Breast epithelium (tissue), 4 donors: ENCODE data around the gene SPN. TPM values are rescaled to one million over a fixed set of nuclear protein-coding genes. Genes with fewer than 3 reads are reported as not detected.
"Not testable (repeated sequence)": the region's sequence is repeated elsewhere in the genome, so short reads cannot be mapped to it uniquely, and the experiment has no call there.

ENCODE experiments used
- DNase-seq, 2 donors: peaks; one replicate each; pipeline ENCODE4 v3.0.0-alpha.2; 2019; ENCODE audit warnings: low spot score in 2 of 2
- H3K27ac ChIP-seq, 2 donors: fragments of 200-600 bp; sonication (generic) in 1 of 2; one replicate each; pipeline ENCODE4 v1.5.1; 2016 to 2019; ENCODE audit warnings: mild to moderate bottlenecking in 1 of 2
- H3K27me3 ChIP-seq, 2 donors: fragments of 200-600 bp; sonication (generic) in 1 of 2; one replicate each; pipeline versions ENCODE4 v1.5.1 to v1.6.0; 2017 to 2019; ENCODE audit warnings: control low read depth in 1 of 2, mild to moderate bottlenecking in 1 of 2
- H3K36me3 ChIP-seq: fragments of 200-600 bp; one replicate; pipeline ENCODE4 v1.5.1; 2019
- H3K4me1 ChIP-seq, 2 donors: fragments of 200-600 bp; sonication (generic); one replicate each; pipeline ENCODE4 v1.5.1; 2016 to 2019; ENCODE audit warnings: control low read depth in 1 of 2
- H3K4me3 ChIP-seq, 3 donors: fragments of 200-600 bp; sonication (generic); 1 replicate in 2 of 3; 2 replicates in 1 of 3; pipeline ENCODE4 v1.5.1; 2016 to 2019; ENCODE audit warnings: mild to moderate bottlenecking in 3 of 3, moderate library complexity in 2 of 3
- H3K9me3 ChIP-seq, 2 donors: fragments of 200-600 bp; sonication (generic) in 1 of 2; one replicate each; pipeline ENCODE4 v1.5.1; 2016 to 2019; ENCODE audit warnings: control low read depth in 1 of 2
- POLR2A ChIP-seq: fragments of 450-650 bp; IDR thresholded peaks from one replicate; pipeline ENCODE4 v1.6.1; 2016; ENCODE audit warnings: antibody characterized with exemption, mild to moderate bottlenecking, moderate library complexity
- POLR2AphosphoS5 ChIP-seq, 3 donors: sonication (generic); formaldehyde crosslinking; IDR thresholded peaks; one replicate each; pipeline ENCODE4 v1.6.1; 2017; ENCODE audit warnings: antibody characterized with exemption in 3 of 3
- intact Hi-C: fragments of 100-400 bp; cut with DNase I; formaldehyde crosslinking; loops from one replicate; pipeline ENCODE4 v1.15.1; 2023; ENCODE audit warnings: low total_unique reads
- total RNA-seq, 3 donors: library from RNA; depleted of rRNA; stranded (reverse); fragments of >200 nt; gene quantifications; one replicate each; pipeline ENCODE4 v1.1.0, GENCODE V29; 2016
- TF ChIP-seq, protein P1 (sequence below), 3 donors: fragments of 450-650 bp; IDR thresholded peaks; one replicate each; pipeline ENCODE4 v1.5.1; 2016 to 2017; ENCODE audit warnings: antibody characterized with exemption in 3 of 3, mild to moderate bottlenecking in 3 of 3, moderate library complexity in 3 of 3

The SPN gene, protein sequence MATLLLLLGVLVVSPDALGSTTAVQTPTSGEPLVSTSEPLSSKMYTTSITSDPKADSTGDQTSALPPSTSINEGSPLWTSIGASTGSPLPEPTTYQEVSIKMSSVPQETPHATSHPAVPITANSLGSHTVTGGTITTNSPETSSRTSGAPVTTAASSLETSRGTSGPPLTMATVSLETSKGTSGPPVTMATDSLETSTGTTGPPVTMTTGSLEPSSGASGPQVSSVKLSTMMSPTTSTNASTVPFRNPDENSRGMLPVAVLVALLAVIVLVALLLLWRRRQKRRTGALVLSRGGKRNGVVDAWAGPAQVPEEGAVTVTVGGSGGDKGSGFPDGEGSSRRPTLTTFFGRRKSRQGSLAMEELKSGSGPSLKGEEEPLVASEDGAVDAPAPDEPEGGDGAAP
- total RNA-seq, result 1 to 10 TPM; 1.4 to 5.1 (median 2.3) TPM

DNA sequence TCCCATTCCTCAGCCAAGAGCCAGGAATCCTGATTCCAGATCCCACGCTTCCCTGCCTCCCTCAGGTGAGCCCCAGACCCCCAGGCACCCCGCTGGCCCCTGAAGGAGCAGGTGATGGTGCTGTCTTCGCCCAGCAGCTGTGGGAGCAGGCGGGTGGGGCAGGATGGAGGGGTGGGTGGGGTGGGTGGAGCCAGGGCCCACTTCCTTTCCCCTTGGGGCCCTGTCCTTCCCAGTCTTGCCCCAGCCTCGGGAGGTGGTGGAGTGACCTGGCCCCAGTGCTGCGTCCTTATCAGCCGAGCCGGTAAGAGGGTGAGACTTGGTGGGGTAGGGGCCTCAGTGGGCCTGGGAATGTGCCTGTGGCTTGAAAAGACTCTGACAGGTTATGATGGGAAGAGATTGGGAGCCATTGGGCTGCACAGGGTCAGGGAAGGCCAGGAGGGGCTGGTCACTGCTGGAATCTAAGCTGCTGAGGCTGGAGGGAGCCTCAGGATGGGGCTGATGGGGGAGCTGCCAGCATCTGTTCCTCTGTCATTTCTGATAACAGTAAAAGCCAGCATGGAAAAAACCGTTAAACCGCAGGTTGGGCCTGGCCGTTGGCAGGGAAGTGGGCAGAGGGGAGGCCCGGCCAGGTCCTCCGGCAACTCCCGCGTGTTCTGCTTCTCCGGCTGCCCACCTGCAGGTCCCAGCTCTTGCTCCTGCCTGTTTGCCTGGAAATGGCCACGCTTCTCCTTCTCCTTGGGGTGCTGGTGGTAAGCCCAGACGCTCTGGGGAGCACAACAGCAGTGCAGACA is at the start of gene SPN:
TSS of gene SPN (plus strand) at position 232 of the 791 bp plus-strand sequence. CDS start at position 714, 482 bp downstream.
- no peak for DNase-seq
- no peaks in the 10 kb centered on the region for H3K4me1 ChIP-seq
- no peaks in the 10 kb centered on the region for H3K9me3 ChIP-seq
- TF ChIP-seq, protein P1, sequence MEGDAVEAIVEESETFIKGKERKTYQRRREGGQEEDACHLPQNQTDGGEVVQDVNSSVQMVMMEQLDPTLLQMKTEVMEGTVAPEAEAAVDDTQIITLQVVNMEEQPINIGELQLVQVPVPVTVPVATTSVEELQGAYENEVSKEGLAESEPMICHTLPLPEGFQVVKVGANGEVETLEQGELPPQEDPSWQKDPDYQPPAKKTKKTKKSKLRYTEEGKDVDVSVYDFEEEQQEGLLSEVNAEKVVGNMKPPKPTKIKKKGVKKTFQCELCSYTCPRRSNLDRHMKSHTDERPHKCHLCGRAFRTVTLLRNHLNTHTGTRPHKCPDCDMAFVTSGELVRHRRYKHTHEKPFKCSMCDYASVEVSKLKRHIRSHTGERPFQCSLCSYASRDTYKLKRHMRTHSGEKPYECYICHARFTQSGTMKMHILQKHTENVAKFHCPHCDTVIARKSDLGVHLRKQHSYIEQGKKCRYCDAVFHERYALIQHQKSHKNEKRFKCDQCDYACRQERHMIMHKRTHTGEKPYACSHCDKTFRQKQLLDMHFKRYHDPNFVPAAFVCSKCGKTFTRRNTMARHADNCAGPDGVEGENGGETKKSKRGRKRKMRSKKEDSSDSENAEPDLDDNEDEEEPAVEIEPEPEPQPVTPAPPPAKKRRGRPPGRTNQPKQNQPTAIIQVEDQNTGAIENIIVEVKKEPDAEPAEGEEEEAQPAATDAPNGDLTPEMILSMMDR (IDR thresholded peaks at IDR 0.05), result no peak
- TF ChIP-seq POLR2AphosphoS5 (IDR thresholded peaks at IDR 0.05) (no peak), POLR2A (no peak)
- no peak within 1 kb of the TSS for H3K27ac ChIP-seq
- H3K27me3 ChIP-seq, result no peaks in the 10 kb centered on the region
- intact Hi-C loops, result no loop called here
- H3K36me3 ChIP-seq, result no peaks in the 10 kb centered on the region
- peak within 1 kb of the TSS in 2 of 3 donors; percentile 27 to 30 for H3K4me3 ChIP-seq

DNA sequence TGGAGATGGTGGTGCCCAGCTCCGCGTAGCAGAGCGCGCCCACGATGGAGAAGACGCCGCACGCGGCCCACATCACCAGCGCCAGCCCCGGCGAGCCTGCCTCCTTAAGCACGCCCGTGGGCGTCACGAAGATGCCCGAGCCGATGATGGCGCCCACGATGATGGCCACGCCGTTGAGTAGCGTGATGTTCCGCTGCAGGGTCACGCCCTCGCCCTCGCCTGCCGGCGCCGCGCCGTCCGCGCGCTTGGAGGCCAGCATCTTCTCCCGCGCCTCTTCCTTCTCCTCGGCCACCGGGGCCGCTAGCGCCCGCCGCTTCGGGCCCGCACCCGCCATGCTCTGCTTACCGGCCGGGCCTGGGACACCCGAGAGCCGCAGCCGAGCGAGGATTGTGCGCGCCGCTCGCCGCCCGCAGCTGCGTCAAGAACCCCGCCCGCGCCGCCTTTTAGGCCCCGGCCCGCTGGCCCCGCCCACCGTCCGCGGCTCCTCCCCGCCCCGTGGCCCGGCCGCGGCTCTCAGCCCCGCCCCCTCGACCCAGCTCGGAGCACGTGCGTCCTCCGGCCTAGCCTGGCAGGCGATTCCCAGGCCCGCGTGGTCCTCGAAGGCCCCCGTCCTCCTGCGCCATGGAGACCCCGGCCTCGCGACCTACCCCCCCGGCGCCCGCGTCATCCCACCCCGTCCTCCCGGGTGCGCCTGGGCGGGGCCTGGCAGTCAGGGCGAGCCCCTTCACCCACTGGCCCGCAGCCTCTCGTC is 49.6 kb upstream of the SPN start:
- TF ChIP-seq POLR2AphosphoS5 (IDR thresholded peaks at IDR 0.05), result peak in 1 of 3 donors; percentile 34
- H3K27me3 ChIP-seq, H3K4me1 ChIP-seq, H3K9me3 ChIP-seq, H3K36me3 ChIP-seq, intact Hi-C loops: not testable (repeated sequence)
- Histone ChIP-seq H3K4me3 (peak overlapping the region; percentile 41 to 78 (median 69)), H3K27ac (peak overlapping the region; percentile 40 to 58)
- peak; percentile 69 to 72 for DNase-seq

DNA sequence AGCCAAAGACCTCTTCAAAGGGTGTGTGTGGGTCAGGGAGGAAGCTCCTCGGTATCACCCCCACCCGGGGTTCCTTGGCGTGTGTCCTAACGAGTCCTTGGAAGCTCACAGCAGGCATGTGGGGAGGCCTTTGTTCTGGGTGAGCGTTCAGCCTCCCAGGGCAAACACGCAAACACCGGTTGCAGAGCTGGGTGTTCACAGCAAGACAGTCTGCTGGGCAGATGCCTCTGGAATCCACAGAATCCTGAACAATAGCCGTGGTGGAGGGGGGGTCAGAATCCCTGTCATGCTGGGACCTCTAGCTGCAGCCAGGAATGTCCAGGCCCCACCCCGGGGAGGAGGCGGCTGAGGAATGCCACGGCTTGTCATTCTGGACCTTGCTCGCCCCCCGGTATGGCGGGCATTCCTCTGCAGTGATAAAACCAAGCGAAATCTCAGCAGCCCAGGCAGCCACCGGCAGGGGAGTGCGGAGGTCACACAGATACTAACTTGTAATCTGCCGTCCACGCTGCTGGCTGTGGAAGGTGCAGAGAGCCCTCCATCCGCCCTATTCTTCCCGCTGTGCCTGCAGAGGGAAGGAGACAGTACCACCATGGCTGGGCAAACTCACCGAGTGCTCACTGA is 48.2 kb upstream of the SPN start:
- H3K36me3 ChIP-seq, H3K4me1 ChIP-seq, H3K27me3 ChIP-seq, H3K4me3 ChIP-seq, DNase-seq, H3K9me3 ChIP-seq, intact Hi-C loops: not testable (repeated sequence)
- peak overlapping the region in 1 of 2 donors; percentile 58 for H3K27ac ChIP-seq

DNA sequence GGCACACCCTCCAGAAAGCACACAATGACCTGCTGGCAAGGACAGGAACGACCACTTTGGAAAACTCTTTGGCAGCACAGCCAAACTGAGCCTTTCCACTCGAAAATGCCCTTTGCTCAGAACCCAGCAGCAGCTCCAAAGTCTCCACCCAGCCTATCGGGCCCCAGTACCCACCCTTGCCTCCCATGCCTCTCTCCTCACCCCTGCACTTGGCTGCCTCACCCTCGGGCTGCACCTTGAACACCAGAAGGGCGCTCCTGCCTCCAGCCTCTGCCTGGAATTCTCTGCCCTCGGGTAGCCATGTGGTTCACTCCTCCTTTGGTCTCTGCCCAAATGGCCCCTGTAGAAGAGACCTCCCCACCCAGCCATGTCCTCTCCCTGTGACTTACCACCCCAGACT is 46.9 kb upstream of the SPN start:
- H3K36me3 ChIP-seq, H3K4me1 ChIP-seq, intact Hi-C loops, DNase-seq, H3K9me3 ChIP-seq, H3K4me3 ChIP-seq, H3K27me3 ChIP-seq, H3K27ac ChIP-seq: not testable (repeated sequence)

DNA sequence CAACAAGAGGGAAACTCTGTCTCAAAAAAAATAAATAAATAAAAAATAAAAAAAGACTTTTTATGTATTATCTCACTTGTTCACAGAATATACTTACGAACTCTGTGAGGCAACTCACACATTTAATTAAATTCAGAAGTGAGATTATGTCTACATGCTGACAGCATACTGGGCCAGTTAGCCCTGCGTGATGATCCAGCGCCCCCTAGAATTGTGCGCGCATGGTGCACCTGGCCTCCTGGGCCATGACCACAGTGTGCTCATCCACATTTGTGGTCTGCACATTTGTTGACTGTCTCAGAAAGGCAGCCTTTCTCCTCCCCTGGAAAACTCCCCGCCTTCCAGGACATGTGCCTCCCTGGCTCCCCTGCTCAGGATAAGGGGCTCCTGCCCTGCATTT is 42.5 kb upstream of the SPN start:
- H3K27ac ChIP-seq, DNase-seq, H3K4me1 ChIP-seq, H3K36me3 ChIP-seq, H3K4me3 ChIP-seq, H3K27me3 ChIP-seq, H3K9me3 ChIP-seq, intact Hi-C loops: not testable (repeated sequence)

DNA sequence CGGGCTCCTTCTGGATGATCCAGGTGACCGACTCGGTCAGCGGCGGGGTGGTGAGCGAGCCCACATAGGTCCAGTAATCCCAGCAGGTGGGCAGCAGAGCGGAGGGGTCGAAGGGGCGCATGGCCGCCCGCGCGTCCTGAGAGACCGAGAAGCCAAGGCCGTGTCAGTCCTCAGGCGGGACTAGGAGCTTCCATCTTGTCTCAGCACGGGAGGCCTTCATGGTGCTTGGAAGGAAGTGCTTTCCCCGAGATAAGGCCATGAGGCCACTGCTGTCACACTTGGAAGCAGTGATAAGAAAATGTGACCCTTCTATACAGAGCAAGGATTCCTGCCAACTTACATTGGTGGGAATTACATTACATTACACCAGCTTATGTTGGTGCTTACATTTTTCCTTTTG is 40.3 kb upstream of the SPN start:
- intact Hi-C loops, DNase-seq, H3K4me3 ChIP-seq, H3K36me3 ChIP-seq, H3K27me3 ChIP-seq, H3K27ac ChIP-seq, H3K9me3 ChIP-seq, H3K4me1 ChIP-seq: not testable (repeated sequence)

DNA sequence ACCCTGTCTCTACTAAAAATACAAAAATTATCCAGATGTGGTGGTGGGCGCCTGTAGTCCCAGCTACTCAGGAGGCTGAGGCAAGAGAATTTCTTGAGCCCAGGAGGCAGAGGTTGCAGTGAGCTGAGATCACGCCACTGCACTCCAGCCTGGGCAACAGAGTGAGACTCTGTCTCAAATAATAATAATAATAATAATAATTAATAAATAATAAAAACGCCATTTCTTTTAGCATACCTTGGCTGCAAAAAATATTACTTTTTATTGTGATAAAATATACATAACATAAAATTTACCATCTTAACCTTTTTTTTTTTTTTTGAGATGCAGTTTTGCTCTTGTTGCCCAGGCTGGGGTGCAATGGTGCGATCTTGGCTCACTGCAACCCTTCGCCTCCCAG is 39.8 kb upstream of the SPN start:
- H3K27me3 ChIP-seq, H3K27ac ChIP-seq, intact Hi-C loops, H3K4me3 ChIP-seq, H3K36me3 ChIP-seq, H3K9me3 ChIP-seq, H3K4me1 ChIP-seq, DNase-seq: not testable (repeated sequence)

DNA sequence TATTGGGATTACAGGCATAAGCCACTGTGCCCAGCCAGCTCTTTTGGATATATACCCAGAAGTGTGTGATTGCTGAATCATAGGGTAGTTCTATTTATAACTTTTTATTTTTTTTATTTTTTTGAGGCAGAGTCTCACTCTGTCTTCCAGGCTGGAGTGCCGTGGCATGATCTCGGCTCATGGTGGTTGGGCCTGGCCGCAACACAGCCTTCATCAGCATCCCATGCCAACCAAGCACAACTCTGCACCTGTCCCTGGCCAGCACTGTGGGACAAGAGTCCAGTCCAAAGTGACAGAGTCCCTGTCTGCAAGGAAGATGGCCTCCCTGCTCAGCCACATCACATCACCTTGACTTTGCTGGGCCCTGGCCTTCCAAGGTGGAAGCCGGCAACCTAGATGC is 37.9 kb upstream of the SPN start:
- H3K4me3 ChIP-seq, H3K27ac ChIP-seq, H3K36me3 ChIP-seq, H3K27me3 ChIP-seq, H3K4me1 ChIP-seq, DNase-seq, intact Hi-C loops, H3K9me3 ChIP-seq: not testable (repeated sequence)

DNA sequence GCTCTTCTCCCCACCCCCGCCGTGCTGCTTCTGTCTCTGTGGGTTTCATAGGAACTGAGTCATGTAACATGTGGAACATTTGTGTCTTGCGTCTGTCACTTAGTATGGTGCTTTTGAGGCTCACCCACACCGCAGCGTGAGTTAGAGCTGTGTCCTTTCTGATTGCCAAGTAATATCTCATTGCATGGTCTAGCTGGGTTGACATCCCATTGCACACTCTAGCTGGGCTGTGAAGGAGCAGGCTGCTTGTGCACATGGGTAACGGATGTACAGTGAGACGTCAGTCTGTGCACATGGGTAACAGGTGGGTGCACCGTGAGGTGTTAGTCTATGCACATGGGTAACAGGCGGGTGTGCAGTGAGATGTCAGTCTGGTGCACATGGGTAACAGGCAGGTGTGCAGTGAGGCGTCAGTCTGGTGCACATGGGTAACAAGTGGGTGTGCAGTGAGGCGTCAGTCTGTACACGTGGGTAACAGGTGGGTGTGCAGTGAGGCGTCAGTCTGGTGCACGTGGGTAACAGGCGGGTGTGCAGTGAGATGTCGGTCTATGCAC is 36.2 kb upstream of the SPN start:
- H3K4me3 ChIP-seq, H3K27me3 ChIP-seq, H3K4me1 ChIP-seq, H3K9me3 ChIP-seq, H3K36me3 ChIP-seq, intact Hi-C loops, H3K27ac ChIP-seq, DNase-seq: not testable (repeated sequence)

DNA sequence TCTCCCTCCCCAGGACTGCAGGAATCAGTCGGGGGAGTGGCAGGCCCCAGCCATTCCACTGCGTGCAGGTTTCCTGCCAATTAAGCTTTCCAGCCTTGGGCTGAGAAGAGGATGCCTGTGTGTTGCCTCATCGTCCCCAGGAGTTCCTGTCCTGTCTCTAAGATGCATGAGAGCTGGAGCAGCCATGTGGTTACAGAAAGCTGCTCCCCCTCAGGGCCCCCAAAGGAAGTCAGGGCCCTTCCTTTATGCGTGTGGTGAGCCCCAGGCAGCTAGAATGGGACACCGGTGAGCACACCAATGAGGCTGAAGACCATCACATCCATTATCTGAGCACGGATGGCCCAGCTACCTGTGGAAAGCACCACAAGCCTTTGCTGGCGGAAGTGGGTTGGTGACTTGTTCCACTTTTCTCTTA is 35.4 kb upstream of the SPN start:
- intact Hi-C loops, H3K27ac ChIP-seq, DNase-seq, H3K4me1 ChIP-seq, H3K9me3 ChIP-seq, H3K27me3 ChIP-seq, H3K4me3 ChIP-seq, H3K36me3 ChIP-seq: not testable (repeated sequence)

DNA sequence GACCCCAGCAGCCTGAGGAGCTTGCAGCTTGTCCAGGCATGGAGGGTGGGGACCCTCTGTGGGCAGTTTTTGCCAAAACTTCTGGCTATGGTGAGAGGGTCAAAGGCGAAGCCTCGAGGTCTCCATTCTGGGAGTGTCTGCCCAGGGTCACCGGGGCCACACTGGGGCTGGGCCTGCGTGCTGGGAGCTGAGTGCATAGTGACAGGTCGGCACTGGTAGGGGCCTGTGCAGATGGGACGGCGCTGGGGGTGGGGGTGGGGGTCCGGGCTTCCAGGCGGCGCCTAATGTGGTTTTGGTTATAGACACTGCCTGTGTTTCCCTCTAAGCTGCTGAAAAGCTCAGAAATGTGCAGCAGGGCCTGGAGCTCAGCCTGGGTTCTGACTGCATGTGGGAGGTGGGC is 34.3 kb upstream of the SPN start:
- DNase-seq, H3K27ac ChIP-seq, H3K4me1 ChIP-seq, H3K27me3 ChIP-seq, H3K9me3 ChIP-seq, intact Hi-C loops, H3K36me3 ChIP-seq, H3K4me3 ChIP-seq: not testable (repeated sequence)
